ENCODE results near the gene HAL.

- TF ChIP-seq CTCF (conservative IDR thresholded peaks at IDR 0.05; ENCODE audit: low read depth, low read length) (no peak), RFX5 (IDR thresholded peaks at IDR 0.05; ENCODE audit: low read depth, low read length) (no peak), POLR2A (IDR thresholded peaks at IDR 0.05; ENCODE audit: low read depth, low read length) (no peak)
Observed at GRCh38 chr12:96045566-96045965, 49.4 kb upstream of the HAL start.
